GM21423 (cell line): ENCODE measurements around the gene LRFN4.

ENCODE experiments used
- ATAC-seq: cut with Tn5 transposase; IDR thresholded peaks from one replicate; pipeline ENCODE4 v1.9.1; 2021; ENCODE audit warnings: mild to moderate bottlenecking, moderate library complexity; ENCODE audit not compliant: unreplicated experiment

The LRFN4 gene

GRCh38 chr11:66870131-66870530 is 13.3 kb downstream of the LRFN4 start:
- ATAC-seq: no peak

DNA sequence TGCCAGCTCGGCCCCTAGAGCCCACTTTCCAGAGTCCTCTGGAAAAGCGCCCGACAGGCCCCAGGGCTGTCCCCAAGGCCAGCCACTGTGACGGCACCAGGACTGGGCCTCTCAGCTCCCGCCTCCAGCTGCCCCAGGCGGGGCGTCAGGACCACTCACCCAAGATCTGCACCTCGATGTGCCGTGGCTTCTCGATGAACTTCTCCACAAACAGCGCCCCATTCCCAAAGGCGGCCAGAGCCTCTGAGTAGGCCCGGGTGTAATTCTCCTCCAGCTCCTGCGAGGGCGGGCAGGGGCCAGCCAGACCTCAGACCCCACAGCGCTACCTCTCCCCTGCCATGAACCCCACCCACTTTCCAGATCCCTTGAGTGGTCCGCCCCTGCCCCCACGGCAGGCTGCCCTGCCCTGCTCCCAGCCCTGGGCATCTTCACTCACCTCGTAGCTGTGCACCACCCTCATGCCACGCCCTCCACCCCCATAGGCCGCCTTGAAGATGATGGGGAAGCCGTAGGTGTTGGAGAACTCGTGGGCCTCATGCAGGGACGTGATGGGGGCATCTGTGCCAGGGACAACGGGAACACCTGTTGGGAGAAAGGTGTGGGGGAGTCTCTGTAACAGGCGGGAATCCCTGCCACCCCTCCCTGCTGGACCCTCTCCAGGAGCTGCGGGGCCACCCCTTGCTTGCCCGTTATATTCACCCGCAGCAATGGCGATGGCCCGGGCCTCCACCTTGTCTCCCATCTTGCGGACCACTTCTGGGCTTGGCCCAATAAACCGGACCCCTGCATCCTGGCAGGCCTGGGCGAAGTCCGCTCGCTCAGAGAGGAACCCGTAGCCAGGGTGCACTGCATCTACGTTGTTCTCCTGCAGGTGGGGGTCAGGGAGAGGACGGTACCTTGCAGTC is 14.0 kb downstream of the LRFN4 start:
- ATAC-seq: no peak

- no peak for ATAC-seq
Observed at GRCh38 chr11:66871521-66871901, 14.6 kb downstream of the LRFN4 start.

GRCh38 chr11:66874232-66874631 is 17.4 kb downstream of the LRFN4 start:
- no peak for ATAC-seq

DNA sequence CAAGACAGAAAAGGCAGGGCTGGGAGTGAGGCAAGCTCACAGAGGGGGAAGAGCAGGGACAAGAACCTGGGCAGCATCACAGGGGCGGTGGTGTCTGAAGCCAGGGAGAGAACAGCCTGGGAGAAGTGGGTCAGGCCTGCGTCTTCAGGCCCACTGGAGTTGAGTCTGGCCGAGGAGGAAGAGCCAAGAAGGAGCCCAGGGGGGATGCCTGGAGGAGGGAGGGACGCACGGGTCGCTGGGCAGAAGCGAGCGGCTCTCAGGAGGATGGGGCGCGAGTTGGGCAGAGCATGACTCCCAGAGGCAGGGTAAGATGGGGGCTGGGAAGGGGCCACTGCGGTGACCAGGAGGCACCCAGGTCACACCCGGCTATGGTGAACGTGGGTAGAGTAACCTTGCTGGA is 18.5 kb downstream of the LRFN4 start:
- no peak for ATAC-seq

- no peak for ATAC-seq
Observed at GRCh38 chr11:66877588-66878385, 20.9 kb downstream of the LRFN4 start.

GRCh38 chr11:66878474-66878873 is 21.6 kb downstream of the LRFN4 start:
- no peak for ATAC-seq

GRCh38 chr11:66879000-66879399 is 22.1 kb downstream of the LRFN4 start:
- ATAC-seq: no peak

- ATAC-seq: no peak
Observed at GRCh38 chr11:66879583-66879982, 22.7 kb downstream of the LRFN4 start.

DNA sequence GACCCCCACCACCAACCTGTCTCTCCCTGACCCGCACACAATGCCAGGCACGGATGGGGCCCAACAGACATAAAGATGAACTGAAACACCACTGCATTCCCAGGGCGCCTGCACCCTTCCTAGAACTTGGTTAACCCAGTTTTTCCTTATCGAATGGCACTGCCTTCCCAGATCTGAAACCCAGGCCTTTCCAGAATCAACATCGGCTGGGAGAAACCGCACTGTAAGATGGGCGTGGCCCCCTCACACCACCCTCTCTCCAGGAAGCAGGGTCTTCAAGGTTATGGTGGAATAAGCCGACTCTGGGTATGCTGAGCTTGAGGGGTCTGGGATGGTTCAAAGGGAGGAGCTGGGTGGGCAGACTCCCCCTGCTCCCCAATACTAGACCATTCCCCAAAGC is 23.1 kb downstream of the LRFN4 start:
- ATAC-seq: no peak

DNA sequence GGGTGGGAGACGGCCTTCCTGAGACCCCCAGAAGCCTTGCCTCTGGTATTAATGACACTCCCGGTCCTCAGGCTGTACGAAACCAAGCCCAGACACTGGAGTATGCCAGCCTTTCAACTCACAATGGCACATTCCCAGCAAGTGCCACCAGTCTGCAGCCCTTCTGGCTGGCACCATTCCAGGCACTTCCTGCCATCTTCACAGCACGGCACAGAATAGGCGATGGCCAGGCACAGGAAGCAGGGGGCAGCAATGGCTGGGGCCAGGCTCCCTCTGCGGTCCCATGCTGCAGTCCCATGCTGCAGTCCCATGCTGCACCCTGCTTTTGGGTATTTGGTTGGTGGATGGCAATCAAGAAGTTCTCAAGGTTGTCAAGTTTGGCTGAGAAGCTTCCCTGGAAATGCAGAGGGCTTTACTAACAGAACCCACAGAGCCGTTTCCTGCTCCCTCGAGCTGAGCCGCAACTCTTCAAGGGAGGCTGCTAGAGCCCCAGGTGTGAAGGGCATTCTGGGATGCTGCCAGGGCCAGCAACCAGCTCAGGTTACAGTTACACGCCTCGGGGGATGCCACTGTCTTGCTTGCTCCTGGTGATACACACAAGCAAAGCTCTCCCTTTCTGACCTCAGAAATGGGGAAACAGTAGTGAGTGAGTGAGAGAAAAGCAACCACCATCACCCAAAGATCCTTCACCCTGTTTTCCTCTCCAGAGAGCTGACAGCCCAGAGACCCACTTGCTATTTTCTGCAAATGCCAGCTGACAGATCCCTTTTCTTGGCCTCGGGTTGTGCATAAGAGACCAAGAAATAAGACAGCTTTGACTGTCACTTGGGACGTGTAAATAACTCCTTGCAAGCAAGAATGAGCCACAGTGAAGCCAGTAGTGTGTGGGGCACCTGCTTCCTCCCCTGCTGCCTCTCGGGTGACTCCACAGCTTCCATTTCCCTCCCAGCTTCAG is 23.9 kb downstream of the LRFN4 start:
- no peak for ATAC-seq

GRCh38 chr11:66881451-66881835 is 24.6 kb downstream of the LRFN4 start:
- no peak for ATAC-seq

DNA sequence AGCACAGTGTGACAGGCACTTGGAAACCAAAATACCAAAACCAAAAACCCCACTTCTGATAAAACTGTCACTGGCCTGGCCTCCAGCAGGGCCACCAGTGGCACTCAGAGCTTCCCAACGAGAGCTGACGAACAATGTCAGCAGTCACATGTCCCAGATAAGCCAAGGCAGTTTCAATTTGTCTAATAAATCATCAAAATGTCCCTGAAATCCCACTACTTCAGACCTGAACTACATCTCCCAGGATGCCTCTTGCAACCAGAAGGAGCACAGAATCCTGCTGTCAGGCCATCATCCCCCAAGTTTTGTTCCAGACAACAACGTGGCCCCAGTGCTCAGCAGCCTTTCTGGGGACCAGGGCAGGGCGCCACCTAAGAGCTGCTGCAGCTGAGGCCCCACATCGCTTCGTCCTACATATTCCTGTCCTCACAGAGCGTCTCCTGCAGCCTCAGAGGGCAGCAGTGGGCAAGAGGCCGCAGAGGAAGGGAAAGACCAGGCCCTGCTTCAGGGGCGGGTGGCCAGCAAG is 25.1 kb downstream of the LRFN4 start:
- ATAC-seq: no peak

GRCh38 chr11:66882561-66883015 is 25.7 kb downstream of the LRFN4 start:
- no peak for ATAC-seq

DNA sequence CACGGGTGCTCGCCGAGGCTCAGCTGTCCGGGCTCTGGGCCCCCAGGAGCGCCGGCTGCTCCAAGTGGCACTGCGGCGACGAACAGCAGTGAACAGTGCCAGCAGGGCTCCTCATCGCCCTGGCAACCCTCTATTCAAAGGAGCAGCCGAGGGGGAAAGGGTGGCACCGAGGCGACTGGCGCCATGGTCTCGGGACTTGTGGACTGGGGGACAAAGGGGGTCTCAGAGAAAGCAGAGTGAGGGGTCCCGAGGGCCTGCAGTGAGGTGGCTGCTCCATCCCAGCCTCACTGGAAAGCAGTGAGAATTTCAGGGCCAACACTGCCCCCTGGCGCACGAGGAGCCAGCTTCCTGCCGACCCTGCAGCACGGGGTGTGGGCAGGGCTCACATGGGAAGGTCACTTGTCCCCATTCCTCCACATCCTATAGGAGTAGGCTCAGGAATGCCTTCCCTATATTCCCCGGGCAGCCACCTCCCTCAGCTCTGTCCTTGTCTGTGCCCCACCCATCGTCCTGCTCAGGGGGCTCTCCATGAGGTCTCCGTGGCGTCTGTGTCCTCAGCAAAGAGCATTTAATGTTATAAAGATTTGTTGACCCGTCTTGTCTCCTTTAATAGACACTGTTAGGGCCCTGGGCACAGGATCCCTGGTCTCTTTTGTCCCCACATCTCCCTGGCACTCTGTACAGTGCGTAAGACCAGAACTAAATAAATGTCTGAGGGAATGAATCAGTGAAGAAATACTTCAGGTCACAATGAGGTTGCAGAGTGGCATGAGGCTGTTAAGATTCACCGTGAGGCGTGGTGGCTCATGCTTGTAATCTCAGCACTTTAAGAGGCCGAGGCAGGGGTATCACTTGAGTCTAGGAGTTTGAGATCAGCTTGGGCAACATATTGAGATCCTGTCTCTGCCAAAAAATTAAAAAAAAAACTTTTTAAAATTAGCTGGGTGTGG is 26.4 kb downstream of the LRFN4 start:
- ATAC-seq: no peak

DNA sequence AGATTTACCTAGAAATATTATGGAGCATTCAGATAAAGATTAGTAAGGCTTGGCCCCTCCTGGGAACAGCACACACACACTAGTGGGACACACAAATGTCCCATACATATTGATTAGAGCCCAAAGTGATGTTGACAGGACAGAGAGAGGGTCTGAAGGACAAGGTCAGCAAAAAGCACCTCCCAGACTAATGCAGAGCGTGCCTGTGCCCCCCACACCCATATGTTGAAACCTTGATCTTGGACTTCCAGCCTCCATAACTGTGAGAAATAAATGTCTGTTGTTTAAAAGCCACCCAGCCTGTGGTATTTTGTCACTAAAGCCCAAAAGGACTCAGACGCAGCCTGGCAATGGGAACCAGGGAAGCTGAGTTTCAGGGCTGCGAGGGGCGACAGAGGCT is 27.6 kb downstream of the LRFN4 start:
- ATAC-seq: no peak

- no peak for ATAC-seq
Observed at GRCh38 chr11:66885469-66885868, 28.6 kb downstream of the LRFN4 start.

DNA sequence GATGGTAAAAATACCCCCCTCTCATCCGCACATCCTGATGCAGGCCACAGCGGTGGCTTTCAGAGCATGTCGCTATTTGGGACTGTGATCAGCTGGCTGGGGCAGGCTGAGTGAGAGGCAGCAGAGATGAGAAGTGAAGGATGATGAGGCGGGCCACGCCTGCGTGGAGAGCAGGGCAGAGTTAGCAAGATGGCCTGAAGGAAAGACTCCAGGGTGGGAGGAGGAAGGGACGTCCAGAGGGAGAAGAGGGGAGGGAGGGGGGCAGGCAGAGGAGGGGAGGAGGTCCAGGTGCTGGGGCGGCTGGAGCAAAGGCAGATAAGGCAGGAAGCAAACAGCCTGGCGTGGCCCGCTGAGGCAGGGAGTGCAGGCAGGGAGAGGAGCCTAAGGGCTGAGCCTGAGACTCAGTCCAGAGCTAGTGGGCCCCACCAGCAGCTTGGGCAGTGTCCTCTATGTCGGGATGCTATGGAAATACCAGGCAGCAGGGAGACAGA is 29.1 kb downstream of the LRFN4 start:
- no peak for ATAC-seq

GRCh38 chr11:66886671-66887221 is 29.9 kb downstream of the LRFN4 start:
- no peak for ATAC-seq
